HEK293 (cell line): ENCODE measurements around the gene CLK1.

Source experiments
- CTCF ChIA-PET: fragments of 350-600 bp; formaldehyde crosslinking; extraction: SDS; loops from one replicate; lab custom pipeline; 2021; ENCODE audit warnings: antibody characterized with exemption; lab: Yijun Ruan, JAX
- POLR2A ChIA-PET: fragments of 300-600 bp; formaldehyde crosslinking; extraction: SDS; loops from one replicate; lab custom pipeline; 2020; ENCODE audit warnings: antibody characterized with exemption, inconsistent platforms; lab: Yijun Ruan, JAX
- H3K27ac ChIP-seq: fragments of 200-500 bp; sonication (Bioruptor generic); 2 replicates; pipeline ENCODE4 v1.5.1; 2014; ENCODE audit warnings: low read depth, low read length, control low read depth, inconsistent platforms; ENCODE audit errors: extremely low read depth
- H3K36me3 ChIP-seq, 2 experiments: fragments of 200-500 bp in 1 of 2; sonication (Bioruptor generic) in 1 of 2; 1 replicate in 1 of 2; 2 replicates in 1 of 2; pipeline ENCODE4 v1.5.1; 2014 to 2017; ENCODE audit warnings: inconsistent platforms in 2 of 2, low read length in 2 of 2; ENCODE audit not compliant: control insufficient read depth in 2 of 2, insufficient read depth in 1 of 2
- H3K4me1 ChIP-seq: fragments of 200-500 bp; sonication (Bioruptor generic); 2 replicates; pipeline ENCODE4 v1.5.1; 2014; ENCODE audit warnings: mild to moderate bottlenecking, low read length, inconsistent platforms; ENCODE audit not compliant: control insufficient read depth, insufficient read depth
- H3K4me3 ChIP-seq: 2 replicates; pipeline ENCODE4 v1.5.1; 2011; ENCODE audit warnings: low read depth, mild to moderate bottlenecking, control low read depth, low read length, moderate library complexity
- H3K9me3 ChIP-seq: fragments of 200-500 bp; sonication (Bioruptor generic); 2 replicates; pipeline ENCODE4 v1.5.1; 2014; ENCODE audit warnings: low read depth, low read length, inconsistent platforms; ENCODE audit not compliant: control insufficient read depth, insufficient read depth
- FEZF1 ChIP-seq: fragments of 450-650 bp; formaldehyde crosslinking; IDR thresholded peaks from 2 replicates; pipeline ENCODE4 v1.5.1; 2016; ENCODE audit warnings: missing biosample characterization, missing genetic modification characterization
- KLF10 ChIP-seq: fragments of 450-650 bp; IDR thresholded peaks from 2 replicates; pipeline ENCODE4 v1.5.1; 2018; ENCODE audit warnings: missing biosample characterization, mild to moderate bottlenecking, missing genetic modification characterization
- MYNN ChIP-seq: fragments of 450-650 bp; formaldehyde crosslinking; IDR thresholded peaks from 2 replicates; pipeline ENCODE4 v1.5.1; 2016; ENCODE audit warnings: missing biosample characterization, missing genetic modification characterization, borderline replicate concordance
- OSR2 ChIP-seq: fragments of 450-650 bp; formaldehyde crosslinking; IDR thresholded peaks from 2 replicates; pipeline ENCODE4 v1.5.1; 2016; ENCODE audit warnings: missing biosample characterization, missing genetic modification characterization
- PATZ1 ChIP-seq: fragments of 450-650 bp; formaldehyde crosslinking; IDR thresholded peaks from 2 replicates; pipeline ENCODE4 v1.5.1; 2016; ENCODE audit warnings: missing biosample characterization, missing genetic modification characterization
- PRDM1 ChIP-seq: fragments of 450-650 bp; formaldehyde crosslinking; IDR thresholded peaks from 2 replicates; pipeline ENCODE4; 2016; ENCODE audit warnings: missing biosample characterization, missing genetic modification characterization
- PRDM6 ChIP-seq: fragments of 450-650 bp; formaldehyde crosslinking; IDR thresholded peaks from 2 replicates; pipeline ENCODE4 v1.5.1; 2017; ENCODE audit warnings: missing biosample characterization, missing genetic modification characterization
- ZBTB21 ChIP-seq: fragments of 450-650 bp; formaldehyde crosslinking; IDR thresholded peaks from 2 replicates; pipeline ENCODE4 v1.5.1; 2017; ENCODE audit warnings: missing biosample characterization, missing genetic modification characterization
- ZIC2 ChIP-seq: fragments of 450-650 bp; formaldehyde crosslinking; IDR thresholded peaks from 2 replicates; pipeline ENCODE4 v1.5.1; 2016; ENCODE audit warnings: missing biosample characterization, missing genetic modification characterization
- ZNF132 ChIP-seq: fragments of 450-650 bp; formaldehyde crosslinking; IDR thresholded peaks from 2 replicates; pipeline ENCODE4 v1.5.1; 2017; ENCODE audit warnings: missing biosample characterization, missing genetic modification characterization, borderline replicate concordance
- ZNF146 ChIP-seq: fragments of 450-650 bp; formaldehyde crosslinking; IDR thresholded peaks from 2 replicates; pipeline ENCODE4 v1.5.1; 2016; ENCODE audit warnings: missing biosample characterization, missing genetic modification characterization
- ZNF16 ChIP-seq: fragments of 450-650 bp; formaldehyde crosslinking; IDR thresholded peaks from 2 replicates; pipeline ENCODE4 v1.5.1; 2016; ENCODE audit warnings: low read depth, missing biosample characterization, missing genetic modification characterization
- ZNF266 ChIP-seq: fragments of 450-650 bp; formaldehyde crosslinking; IDR thresholded peaks from 2 replicates; pipeline ENCODE4 v1.5.1; 2016; ENCODE audit warnings: missing biosample characterization, missing genetic modification characterization, low read depth
- ZNF341 ChIP-seq: fragments of 450-650 bp; formaldehyde crosslinking; IDR thresholded peaks from 2 replicates; pipeline ENCODE4; 2016; ENCODE audit warnings: low read depth, missing biosample characterization, missing genetic modification characterization
- ZNF366 ChIP-seq: fragments of 450-650 bp; formaldehyde crosslinking; conservative IDR thresholded peaks from 2 replicates; pipeline ENCODE4 v1.5.1; 2016; ENCODE audit warnings: missing biosample characterization, missing genetic modification characterization
- ZNF404 ChIP-seq: fragments of 450-650 bp; formaldehyde crosslinking; IDR thresholded peaks from 2 replicates; pipeline ENCODE4 v1.5.1; 2017; ENCODE audit warnings: missing biosample characterization, missing genetic modification characterization
- ZNF626 ChIP-seq: fragments of 450-650 bp; sonication (Bioruptor Pico); formaldehyde crosslinking; IDR thresholded peaks from 2 replicates; pipeline ENCODE4 v1.5.1; 2018; ENCODE audit warnings: missing biosample characterization, missing genetic modification characterization, inconsistent platforms
- ZNF658 ChIP-seq: fragments of 450-650 bp; formaldehyde crosslinking; IDR thresholded peaks from 2 replicates; pipeline ENCODE4; 2016; ENCODE audit warnings: missing biosample characterization, missing genetic modification characterization
- ZNF670 ChIP-seq: fragments of 450-650 bp; formaldehyde crosslinking; IDR thresholded peaks from 2 replicates; pipeline ENCODE4 v1.5.1; 2016; ENCODE audit warnings: missing biosample characterization, missing genetic modification characterization, low read depth
- ZNF776 ChIP-seq: fragments of 450-650 bp; formaldehyde crosslinking; IDR thresholded peaks from 2 replicates; pipeline ENCODE4 v1.5.0; 2017; ENCODE audit warnings: missing biosample characterization, missing genetic modification characterization, borderline replicate concordance
- ZNF785 ChIP-seq: fragments of 450-650 bp; formaldehyde crosslinking; IDR thresholded peaks from 2 replicates; pipeline ENCODE4 v1.5.1; 2016; ENCODE audit warnings: missing biosample characterization, missing genetic modification characterization
- ZSCAN18 ChIP-seq: fragments of 450-650 bp; formaldehyde crosslinking; IDR thresholded peaks from 2 replicates; pipeline ENCODE4 v1.5.1; 2016; ENCODE audit warnings: missing biosample characterization, missing genetic modification characterization
- TF ChIP-seq, protein P1 (sequence below): fragments of 450-650 bp; formaldehyde crosslinking; IDR thresholded peaks from 2 replicates; pipeline ENCODE4 v1.5.1; 2016; ENCODE audit warnings: missing biosample characterization, missing genetic modification characterization

CLK1 gene

DNA sequence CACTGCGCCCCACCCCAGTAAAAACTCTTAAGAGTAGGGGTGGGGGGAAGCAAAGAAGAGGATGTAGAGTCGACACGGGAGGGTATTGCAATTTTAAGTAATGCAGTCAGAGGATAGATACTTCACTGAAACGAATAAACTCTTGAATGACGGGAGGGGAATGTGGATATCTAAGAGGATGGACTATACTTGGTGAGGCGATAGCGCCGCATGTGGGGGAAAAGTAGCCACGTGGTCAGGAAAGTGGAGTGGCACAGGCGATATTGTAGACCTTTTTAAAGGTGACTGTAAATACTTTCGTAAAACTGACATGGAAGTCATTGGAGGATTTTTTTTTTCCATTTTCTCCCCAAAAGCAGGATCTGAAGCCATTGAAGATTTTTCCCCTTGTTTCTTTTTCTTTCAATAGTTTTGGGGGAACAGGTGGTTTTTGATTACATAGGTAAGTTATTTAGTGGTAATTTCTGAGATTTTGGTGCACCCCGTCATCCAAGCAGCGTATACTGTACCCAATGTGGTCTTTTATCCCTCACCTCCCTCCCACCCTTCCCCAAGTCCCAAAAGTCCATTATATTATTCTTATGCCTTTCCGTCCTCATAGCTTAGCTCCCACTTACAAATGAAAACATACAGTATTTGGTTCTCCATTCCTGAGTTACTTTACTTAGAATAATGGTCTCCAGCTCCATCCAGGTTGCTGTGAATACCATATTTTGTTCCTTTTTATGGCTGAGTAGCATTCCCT is 13.8 kb downstream of the CLK1 start:
- ChIA-PET POLR2A (interaction anchor here (0.6 to 1.0 kb wide), 2 partner anchors 13 to 15 kb away, joined by 3 to 5 read pairs; partner anchors contain the start of gene CLK1), CTCF (no interaction called here)
- Histone ChIP-seq H3K4me3 (no peak overlapping the region), H3K4me1 (no peaks in the 10 kb centered on the region), H3K36me3 (peaks cover 40 to 48% of the 10 kb centered on the region in 2 experiments), H3K9me3 (no peaks in the 10 kb centered on the region), H3K27ac (no peak overlapping the region)
- no peak for TF ChIP-seq ZIC2 (tag by site-specific recombination)
- peak; percentile 71 for TF ChIP-seq ZNF146

- Histone ChIP-seq H3K4me1 (no peaks in the 10 kb centered on the region), H3K9me3 (no peaks in the 10 kb centered on the region), H3K36me3 (peaks cover 12 to 21% of the 10 kb centered on the region in 2 experiments), H3K4me3 (no peak overlapping the region), H3K27ac (no peak overlapping the region)
- TF ChIP-seq ZNF776 = no peak
- TF ChIP-seq PRDM1 (tag by site-specific recombination) = peak; percentile 47; the same call in 1 of the 2 replicates
- peak; percentile 97 for TF ChIP-seq ZNF366
- CTCF ChIA-PET = no interaction called here
- POLR2A ChIA-PET = interaction anchor here (1.4 kb wide), 1 partner anchor 41 kb away, joined by 3 read pairs; the partner anchor contains the start of genes NIF3L1 and PPIL3
These were observed 16.5 kb downstream of the CLK1 start for GRCh38 chr2:200847939-200848338.

GRCh38 chr2:200847269-200847668 is 17.2 kb downstream of the CLK1 start:
- CTCF ChIA-PET = no interaction called here

DNA sequence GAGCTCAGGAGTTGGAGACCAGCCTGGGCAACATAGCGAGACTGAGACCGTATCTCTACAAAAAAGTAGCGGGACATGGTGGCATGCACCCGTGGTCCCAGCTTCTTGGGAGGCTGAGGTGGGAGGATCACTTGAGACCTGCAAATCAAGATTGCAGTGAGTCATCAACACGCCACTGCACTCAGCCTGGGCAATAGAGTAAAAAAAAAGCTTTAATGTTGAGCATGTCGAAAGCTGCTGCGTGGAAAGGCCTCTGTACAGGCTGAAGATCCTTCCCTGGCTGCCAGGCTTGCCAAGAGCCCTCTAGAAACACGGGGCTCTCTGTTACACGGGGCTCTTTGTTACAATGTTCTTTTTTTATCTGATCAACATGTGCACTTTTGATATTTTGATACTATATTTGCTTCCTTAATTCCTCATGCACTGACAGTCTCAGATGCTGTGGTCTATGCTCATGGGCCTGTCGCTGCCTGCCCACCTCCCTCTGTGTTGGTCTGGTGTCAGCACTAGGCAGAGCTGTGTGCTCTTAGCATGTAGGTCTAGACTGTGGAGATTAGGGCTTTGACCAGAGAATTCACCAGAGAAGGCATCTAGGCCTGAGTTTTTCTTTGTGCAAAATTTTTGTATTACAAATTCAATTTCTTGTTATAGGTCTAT is 18.7 kb downstream of the CLK1 start:
- Histone ChIP-seq H3K4me1 (no peaks in the 10 kb centered on the region), H3K27ac (no peak overlapping the region), H3K9me3 (no peaks in the 10 kb centered on the region), H3K36me3 (no peaks in the 10 kb centered on the region), H3K4me3 (no peak overlapping the region)
- ChIA-PET CTCF (interaction anchor here (0.7 to 1.1 kb wide), 3 partner anchors 18 to 1039 kb away, joined by 3 to 4 read pairs (median 3); no protein-coding TSS in a partner anchor), POLR2A (interaction anchor here (1.0 to 1.1 kb wide), 2 partner anchors 13 to 17 kb away, joined by 3 read pairs; no protein-coding TSS in a partner anchor)
- TF ChIP-seq, protein P1, sequence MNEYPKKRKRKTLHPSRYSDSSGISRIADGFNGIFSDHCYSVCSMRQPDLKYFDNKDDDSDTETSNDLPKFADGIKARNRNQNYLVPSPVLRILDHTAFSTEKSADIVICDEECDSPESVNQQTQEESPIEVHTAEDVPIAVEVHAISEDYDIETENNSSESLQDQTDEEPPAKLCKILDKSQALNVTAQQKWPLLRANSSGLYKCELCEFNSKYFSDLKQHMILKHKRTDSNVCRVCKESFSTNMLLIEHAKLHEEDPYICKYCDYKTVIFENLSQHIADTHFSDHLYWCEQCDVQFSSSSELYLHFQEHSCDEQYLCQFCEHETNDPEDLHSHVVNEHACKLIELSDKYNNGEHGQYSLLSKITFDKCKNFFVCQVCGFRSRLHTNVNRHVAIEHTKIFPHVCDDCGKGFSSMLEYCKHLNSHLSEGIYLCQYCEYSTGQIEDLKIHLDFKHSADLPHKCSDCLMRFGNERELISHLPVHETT (tag by site-specific recombination) = no peak
- TF ChIP-seq ZNF341 (tag by site-specific recombination) (no peak), ZNF626 (tag by site-specific recombination) (no peak), PRDM6 (tag by site-specific recombination) (no peak), ZNF404 (no peak), PATZ1 (tag by site-specific recombination) (no peak), KLF10 (tag by site-specific recombination) (no peak), OSR2 (tag by site-specific recombination) (no peak), ZNF785 (tag by site-specific recombination) (no peak), ZNF266 (tag by site-specific recombination) (no peak)

More at GRCh38 chr2:200847269-200847668, 17.2 kb downstream of the CLK1 start:
- H3K36me3 ChIP-seq = peaks cover 6 to 14% of the 10 kb centered on the region in 2 experiments; a peak in 2 of 3 replicates
- H3K9me3 ChIP-seq = no peaks in the 10 kb centered on the region
- H3K4me1 ChIP-seq = no peaks in the 10 kb centered on the region
- no peak overlapping the region for H3K27ac ChIP-seq
- no peak overlapping the region for H3K4me3 ChIP-seq
- POLR2A ChIA-PET = no interaction called here
- TF ChIP-seq ZNF670 (tag by site-specific recombination) (no peak), FEZF1 (tag by site-specific recombination) (no peak), ZNF132 (tag by site-specific recombination) (no peak), ZNF16 (tag by site-specific recombination) (no peak), ZNF658 (tag by site-specific recombination) (no peak), MYNN (tag by site-specific recombination) (no peak), ZSCAN18 (tag by site-specific recombination) (no peak), ZBTB21 (tag by site-specific recombination) (no peak)
